ENCODE measurements around the gene ZNF892. TPM values are rescaled to one million over a fixed set of nuclear protein-coding genes. Genes with fewer than 3 reads are reported as not detected.

ZNF892 gene
- total RNA-seq: 1 to 10 TPM; 4.7 to 5.9 TPM
- polyA plus RNA-seq: under 1 TPM in 1 of 2 donors, not detected in 1; 0.61 TPM

- ChIA-PET POLR2A (ENCODE audit: partially characterized antibody) (interaction anchor here (0.9 kb wide), 1 partner anchor 42 kb away, joined by 4 read pairs; the partner anchor contains the start of gene ZNF2), CTCF (ENCODE audit: partially characterized antibody) (no interaction called here)
- Histone ChIP-seq H3K9me3 (ENCODE audit: control insufficient read depth in 1 of 2, low read length in 2 of 2) (peaks cover 0 to under 1% of the 10 kb centered on the region in 2 donors), H3K27me3 (ENCODE audit: insufficient read depth, low read length) (no peaks in the 10 kb centered on the region), H3K4me1 (ENCODE audit: insufficient read depth, low read length) (peaks cover 15% of the 10 kb centered on the region), H3K36me3 (ENCODE audit: insufficient read depth, low read length) (peaks cover 5% of the 10 kb centered on the region), H3K4me3 (ENCODE audit: low read length in 2 of 2) (peak within 1 kb of the TSS; percentile 47 to 93), H3K27ac (ENCODE audit: low read depth, low read length) (peak within 1 kb of the TSS; percentile 70)
- Mint-ChIP-seq H3K4me1 (peaks cover 11 to 19% (median 15%) of the 10 kb centered on the region in 4 donors), H3K36me3 (peaks cover 43 to 44% of the 10 kb centered on the region in 2 donors), H3K9me3 (peaks cover 2 to 25% (median 18%) of the 10 kb centered on the region in 8 donors), H3K4me3 (peak within 1 kb of the TSS; percentile 93 to 97 (median 96)), H3K27me3 (no peaks in the 10 kb centered on the region), H3K27ac (peak within 1 kb of the TSS; percentile 71 to 92 (median 90))
- DNase-seq: peak; percentile 68 to 78 (median 69)
- intact Hi-C loops (cut with micrococcal nuclease): loop anchor here (1.0 to 2.0 kb wide), 5 partner anchors 42 to 184 kb away; partner anchors contain the start of gene ZNF2
Measured at GRCh38 chr2:95207111-95207961, at the start of gene ZNF892. Gene ZNF892, plus strand, starts transcription at chr2:95207521. Its CDS starts 295 bp downstream, at chr2:95207816.

GRCh38 chr2:95158441-95158840 lies 48.9 kb upstream of the ZNF892 start:
- Mint-ChIP-seq H3K4me1 (peaks cover 2 to 20% (median 7%) of the 10 kb centered on the region in 4 donors), H3K27ac (peak overlapping the region in 5 of 7 donors; percentile 18 to 85 (median 69)), H3K4me3 (peak overlapping the region; percentile 64 to 89 (median 81)), H3K9me3 (peaks cover 0 to 28% (median 21%) of the 10 kb centered on the region in 8 donors), H3K36me3 (peaks cover 35 to 36% of the 10 kb centered on the region in 2 donors), H3K27me3 (no peaks in the 10 kb centered on the region)
- no peaks in the 10 kb centered on the region for H3K27me3 ChIP-seq (ENCODE audit: insufficient read depth, low read length)
- peaks cover 4% of the 10 kb centered on the region for H3K36me3 ChIP-seq (ENCODE audit: insufficient read depth, low read length)
- peak overlapping the region; percentile 57 for H3K27ac ChIP-seq (ENCODE audit: low read depth, low read length)
- ChIA-PET POLR2A (ENCODE audit: partially characterized antibody) (interaction anchor here (0.8 to 2.2 kb wide), 8 partner anchors 10 to 135 kb away, joined by 4 to 42 read pairs (median 8); partner anchors contain the start of genes MAL and MRPS5), CTCF (ENCODE audit: partially characterized antibody) (interaction anchor here (0.7 to 2.7 kb wide), 5 partner anchors 37 to 136 kb away, joined by 3 to 17 read pairs (median 5); partner anchors contain the start of gene MRPS5)
- no peaks in the 10 kb centered on the region for H3K9me3 ChIP-seq (ENCODE audit: control insufficient read depth in 1 of 2, low read length in 2 of 2)
- peak in 1 of 5 donors; percentile 37 for DNase-seq
- H3K4me1 ChIP-seq (ENCODE audit: insufficient read depth, low read length): peaks cover 15% of the 10 kb centered on the region
- peak overlapping the region; percentile 32 to 74 for H3K4me3 ChIP-seq (ENCODE audit: low read length in 2 of 2)
- intact Hi-C loops (cut with micrococcal nuclease): no loop called here

GRCh38 chr2:95158891-95159619 lies 48.3 kb upstream of the ZNF892 start:
- intact Hi-C loops (cut with micrococcal nuclease): loop anchor here (1.0 kb wide), 1 partner anchor 37 kb away; no protein-coding TSS in a partner anchor
- ChIA-PET POLR2A (ENCODE audit: partially characterized antibody) (interaction anchor here (0.8 to 2.2 kb wide), 10 partner anchors 10 to 136 kb away, joined by 3 to 42 read pairs (median 6); partner anchors contain the start of genes MAL and MRPS5), CTCF (ENCODE audit: partially characterized antibody) (interaction anchor here (0.7 to 2.7 kb wide), 5 partner anchors 38 to 136 kb away, joined by 3 to 17 read pairs (median 5); partner anchors contain the start of gene MRPS5)
- DNase-seq: peak in 1 of 5 donors; percentile 49
- Histone ChIP-seq H3K4me1 (ENCODE audit: insufficient read depth, low read length) (peaks cover 16% of the 10 kb centered on the region), H3K36me3 (ENCODE audit: insufficient read depth, low read length) (peaks cover 4% of the 10 kb centered on the region), H3K27ac (ENCODE audit: low read depth, low read length) (peak overlapping the region; percentile 57), H3K4me3 (ENCODE audit: low read length in 2 of 2) (peak overlapping the region; percentile 32 to 74), H3K9me3 (ENCODE audit: control insufficient read depth in 1 of 2, low read length in 2 of 2) (no peaks in the 10 kb centered on the region), H3K27me3 (ENCODE audit: insufficient read depth, low read length) (no peaks in the 10 kb centered on the region)
- peaks cover 0 to 24% (median 17%) of the 10 kb centered on the region in 8 donors for H3K9me3 Mint-ChIP-seq
- peak overlapping the region in 6 of 7 donors; percentile 18 to 69 (median 50) for H3K27ac Mint-ChIP-seq
- no peaks in the 10 kb centered on the region for H3K27me3 Mint-ChIP-seq
- H3K36me3 Mint-ChIP-seq: peaks cover 29 to 30% of the 10 kb centered on the region in 2 donors
- H3K4me3 Mint-ChIP-seq: peak overlapping the region; percentile 78 to 89 (median 82)
- H3K4me1 Mint-ChIP-seq: peaks cover 2 to 26% (median 7%) of the 10 kb centered on the region in 4 donors

GRCh38 chr2:95159690-95160449 lies 47.5 kb upstream of the ZNF892 start, which contains the start of gene ZNF514:
Gene ZNF514, minus strand, starts transcription at chr2:95159848. Its CDS starts 6,595 bp downstream, at chr2:95153253.
- POLR2A ChIA-PET (ENCODE audit: partially characterized antibody): interaction anchor here (0.8 to 2.2 kb wide), 10 partner anchors 9 to 137 kb away, joined by 3 to 42 read pairs (median 6); partner anchors contain the start of genes MAL and MRPS5
- Histone ChIP-seq H3K4me3 (ENCODE audit: low read length in 2 of 2) (peak within 1 kb of the TSS; percentile 32 to 74), H3K36me3 (ENCODE audit: insufficient read depth, low read length) (peaks cover 4% of the 10 kb centered on the region), H3K9me3 (ENCODE audit: control insufficient read depth in 1 of 2, low read length in 2 of 2) (no peaks in the 10 kb centered on the region), H3K27ac (ENCODE audit: low read depth, low read length) (peak within 1 kb of the TSS; percentile 57), H3K27me3 (ENCODE audit: insufficient read depth, low read length) (no peaks in the 10 kb centered on the region), H3K4me1 (ENCODE audit: insufficient read depth, low read length) (peaks cover 24% of the 10 kb centered on the region)
- Mint-ChIP-seq H3K4me3 (peak within 1 kb of the TSS; percentile 86 to 94 (median 90)), H3K27ac (peak within 1 kb of the TSS; percentile 77 to 95 (median 89)), H3K36me3 (peaks cover 21 to 22% of the 10 kb centered on the region in 2 donors), H3K4me1 (peaks cover 5 to 35% (median 13%) of the 10 kb centered on the region in 4 donors), H3K27me3 (no peaks in the 10 kb centered on the region), H3K9me3 (peaks cover 0 to 16% (median 11%) of the 10 kb centered on the region in 8 donors)
- DNase-seq: peak; percentile 70 to 82 (median 74)
- CTCF ChIA-PET (ENCODE audit: partially characterized antibody): interaction anchor here (2.5 to 2.7 kb wide), 2 partner anchors 39 to 82 kb away, joined by 15 to 17 read pairs; partner anchors contain the start of gene MRPS5
- intact Hi-C loops (cut with micrococcal nuclease): loop anchor here (1.0 kb wide), 1 partner anchor 38 kb away; no protein-coding TSS in a partner anchor

- Mint-ChIP-seq H3K9me3 (peaks cover 0 to 7% (median 0%) of the 10 kb centered on the region in 8 donors), H3K27ac (peak overlapping the region; percentile 94 to 99 (median 98)), H3K4me3 (peak overlapping the region; percentile 95 to 100 (median 100)), H3K4me1 (peaks cover 26 to 43% (median 37%) of the 10 kb centered on the region in 4 donors), H3K27me3 (no peaks in the 10 kb centered on the region), H3K36me3 (peaks cover 9 to 11% of the 10 kb centered on the region in 2 donors)
- peak overlapping the region; percentile 89 for H3K27ac ChIP-seq (ENCODE audit: low read depth, low read length)
- CTCF ChIA-PET (ENCODE audit: partially characterized antibody): interaction anchor here (0.8 to 2.4 kb wide), 12 partner anchors 9 to 239 kb away, joined by 3 to 18 read pairs (median 4); partner anchors contain the start of genes MAL and MRPS5
- POLR2A ChIA-PET (ENCODE audit: partially characterized antibody): interaction anchor here (0.6 to 2.8 kb wide), 13 partner anchors 8 to 238 kb away, joined by 3 to 36 read pairs (median 4); partner anchors contain the start of genes FAHD2A, MAL and MRPS5
- no peaks in the 10 kb centered on the region for H3K36me3 ChIP-seq (ENCODE audit: insufficient read depth, low read length)
- H3K4me3 ChIP-seq (ENCODE audit: low read length in 2 of 2): peak overlapping the region; percentile 88 to 97
- no peak for DNase-seq
- H3K9me3 ChIP-seq (ENCODE audit: control insufficient read depth in 1 of 2, low read length in 2 of 2): no peaks in the 10 kb centered on the region
- no peaks in the 10 kb centered on the region for H3K27me3 ChIP-seq (ENCODE audit: insufficient read depth, low read length)
- intact Hi-C loops (cut with micrococcal nuclease): loop anchor here (1.0 kb wide), 4 partner anchors 42 to 237 kb away; partner anchors contain the start of genes FAHD2A and ZNF892
- H3K4me1 ChIP-seq (ENCODE audit: insufficient read depth, low read length): peaks cover 25% of the 10 kb centered on the region
Measured at GRCh38 chr2:95165030-95165370, 42.3 kb upstream of the ZNF892 start.
